ENCODE results near the gene LRP1B. TPM values are rescaled to one million over a fixed set of nuclear protein-coding genes. Genes with fewer than 3 reads are reported as not detected.

Gene LRP1B
- total and polyA plus RNA-seq, 7 experiments from 2014 or later, result 0.10 TPM; not detected in 6

GRCh38 chr2:141565597-141565996, 565.2 kb downstream of the LRP1B start:
- Histone ChIP-seq H3K4me1 (ENCODE audit: control insufficient read depth in 2 of 2, insufficient read depth in 2 of 2, low read length in 2 of 2) (no peaks in the 10 kb centered on the region), H3K9me3 (ENCODE audit: control insufficient read depth in 2 of 3, low read length in 3 of 3) (no peaks in the 10 kb centered on the region), H3K36me3 (ENCODE audit: control insufficient read depth in 2 of 3, insufficient read depth in 3 of 3, low read length in 3 of 3) (no peaks in the 10 kb centered on the region), H3K27me3 (ENCODE audit: control insufficient read depth in 2 of 2, insufficient read depth in 2 of 2, low read length in 2 of 2) (no peaks in the 10 kb centered on the region), H3K27ac (ENCODE audit: low read depth, low read length) (no peak overlapping the region), H3K4me3 (ENCODE audit: low read length) (no peak overlapping the region)
- Mint-ChIP-seq H3K4me1 (no peaks in the 10 kb centered on the region), H3K9me3 (peaks cover 0 to 13% (median 0%) of the 10 kb centered on the region in 11 donors), H3K27ac (no peak overlapping the region), H3K27me3 (no peaks in the 10 kb centered on the region), H3K4me3 (no peak overlapping the region), H3K36me3 (no peaks in the 10 kb centered on the region)
- intact Hi-C loops (cut with micrococcal nuclease), result no loop called here
- DNase-seq, result no peak
- no peak for ATAC-seq
- ChIA-PET CTCF (no interaction called here), POLR2A (no interaction called here)

GRCh38 chr2:141560723-141561122, 570.1 kb downstream of the LRP1B start:
- Histone ChIP-seq H3K27me3 (ENCODE audit: control insufficient read depth in 2 of 2, insufficient read depth in 2 of 2, low read length in 2 of 2) (no peaks in the 10 kb centered on the region), H3K27ac (ENCODE audit: low read depth, low read length) (no peak overlapping the region), H3K9me3 (ENCODE audit: control insufficient read depth in 2 of 3, low read length in 3 of 3) (no peaks in the 10 kb centered on the region), H3K4me1 (ENCODE audit: control insufficient read depth in 2 of 2, insufficient read depth in 2 of 2, low read length in 2 of 2) (no peaks in the 10 kb centered on the region), H3K36me3 (ENCODE audit: control insufficient read depth in 2 of 3, insufficient read depth in 3 of 3, low read length in 3 of 3) (no peaks in the 10 kb centered on the region), H3K4me3 (ENCODE audit: low read length) (no peak overlapping the region)
- no peaks in the 10 kb centered on the region for H3K4me1 Mint-ChIP-seq
- H3K9me3 Mint-ChIP-seq, result peaks cover 0 to 3% (median 0%) of the 10 kb centered on the region in 11 donors
- H3K4me3 Mint-ChIP-seq, result no peak overlapping the region
- ChIA-PET POLR2A (no interaction called here), CTCF (no interaction called here)
- H3K36me3 Mint-ChIP-seq, result no peaks in the 10 kb centered on the region
- intact Hi-C loops (cut with micrococcal nuclease), result no loop called here
- ATAC-seq (no peak), DNase-seq (no peak)
- no peaks in the 10 kb centered on the region for H3K27me3 Mint-ChIP-seq
- H3K27ac Mint-ChIP-seq, result no peak overlapping the region

DNA sequence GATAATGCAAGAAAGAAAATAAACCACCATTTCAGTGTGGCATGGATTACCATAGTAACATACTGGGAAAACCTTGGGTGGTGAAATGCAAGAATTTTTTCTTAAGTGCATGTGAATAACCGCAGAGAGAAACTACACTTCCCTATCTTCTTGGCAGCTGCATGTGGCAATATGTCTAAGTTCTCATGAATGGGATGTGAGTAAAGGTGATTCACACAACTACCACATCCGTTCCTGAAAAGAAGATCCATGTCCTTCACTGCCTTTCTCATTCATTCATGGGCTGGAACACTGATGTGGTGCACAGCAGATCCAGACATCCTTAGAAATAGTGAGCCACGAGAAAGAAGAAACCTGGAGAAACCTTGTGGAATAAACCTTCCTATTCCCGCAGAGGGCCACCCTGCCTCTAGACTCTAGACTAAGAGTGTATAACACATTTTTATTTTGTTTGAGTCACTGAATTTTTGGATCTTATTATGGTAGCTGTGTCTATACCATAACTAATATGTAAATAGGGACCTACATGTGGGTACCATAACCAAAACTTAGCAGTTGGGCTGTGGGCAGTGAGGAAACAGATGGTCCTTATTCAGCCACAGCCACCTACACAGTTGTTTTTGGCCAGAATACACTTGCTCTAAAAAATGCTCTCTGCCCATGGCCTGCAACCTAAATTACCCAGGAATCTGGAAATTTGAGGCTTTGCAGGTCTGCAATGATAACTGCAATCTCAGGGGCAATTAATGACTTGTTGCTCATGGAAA, 573.3 kb downstream of the LRP1B start:
- CTCF ChIA-PET, result no interaction called here
- Mint-ChIP-seq H3K9me3 (peaks cover 0 to 5% (median 0%) of the 10 kb centered on the region in 11 donors), H3K4me1 (no peaks in the 10 kb centered on the region), H3K4me3 (no peak overlapping the region), H3K27ac (no peak overlapping the region), H3K27me3 (no peaks in the 10 kb centered on the region), H3K36me3 (no peaks in the 10 kb centered on the region)
- Histone ChIP-seq H3K4me1 (ENCODE audit: control insufficient read depth in 2 of 2, insufficient read depth in 2 of 2, low read length in 2 of 2) (no peaks in the 10 kb centered on the region), H3K27me3 (ENCODE audit: control insufficient read depth in 2 of 2, insufficient read depth in 2 of 2, low read length in 2 of 2) (no peaks in the 10 kb centered on the region), H3K9me3 (ENCODE audit: control insufficient read depth in 2 of 3, low read length in 3 of 3) (no peaks in the 10 kb centered on the region), H3K36me3 (ENCODE audit: control insufficient read depth in 2 of 3, insufficient read depth in 3 of 3, low read length in 3 of 3) (no peaks in the 10 kb centered on the region), H3K27ac (ENCODE audit: low read depth, low read length) (no peak overlapping the region), H3K4me3 (ENCODE audit: low read length) (no peak overlapping the region)
- ATAC-seq (peak; percentile 66), DNase-seq (no peak)
- POLR2A ChIA-PET, result no interaction called here
- intact Hi-C loops (cut with micrococcal nuclease), result no loop called here

DNA sequence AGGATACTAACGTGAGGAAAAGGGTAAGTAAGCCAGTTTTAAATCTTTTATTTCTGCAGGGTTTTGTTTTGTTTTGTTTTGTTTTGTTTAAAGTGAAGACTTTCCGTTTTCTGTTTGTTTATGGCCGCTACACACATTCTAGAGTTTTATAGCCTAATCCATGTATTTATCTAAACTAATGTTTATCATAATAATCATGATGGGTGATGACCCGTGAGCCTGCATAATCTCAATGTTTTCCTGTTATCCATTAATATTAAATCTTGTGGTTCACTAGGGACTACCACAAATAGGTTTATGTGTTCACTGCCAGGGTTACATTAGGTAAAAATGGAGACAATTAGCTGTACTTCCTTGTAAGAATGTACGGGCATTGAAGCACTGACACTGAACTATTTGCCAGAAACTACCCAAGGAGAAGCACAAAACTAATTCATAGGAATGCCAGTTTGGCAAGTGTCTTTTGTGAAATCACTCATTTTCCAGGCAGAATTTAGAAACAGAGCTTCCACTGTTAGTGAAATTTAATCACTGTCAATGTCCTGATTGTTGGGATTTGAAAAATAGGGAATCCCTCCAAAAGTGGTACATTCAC, 574.8 kb downstream of the LRP1B start:
- H3K4me3 ChIP-seq (ENCODE audit: low read length), result no peak overlapping the region
- DNase-seq (no peak), ATAC-seq (no peak)
- no peaks in the 10 kb centered on the region for H3K36me3 ChIP-seq (ENCODE audit: control insufficient read depth in 2 of 3, insufficient read depth in 3 of 3, low read length in 3 of 3)
- ChIA-PET POLR2A (no interaction called here), CTCF (no interaction called here)
- H3K36me3 Mint-ChIP-seq, result no peaks in the 10 kb centered on the region
- intact Hi-C loops (cut with micrococcal nuclease), result no loop called here
- H3K9me3 Mint-ChIP-seq, result peaks cover 0 to 5% (median 0%) of the 10 kb centered on the region in 11 donors
- no peak overlapping the region for H3K27ac Mint-ChIP-seq
- no peaks in the 10 kb centered on the region for H3K27me3 Mint-ChIP-seq
- no peaks in the 10 kb centered on the region for H3K9me3 ChIP-seq (ENCODE audit: control insufficient read depth in 2 of 3, low read length in 3 of 3)
- no peaks in the 10 kb centered on the region for H3K27me3 ChIP-seq (ENCODE audit: control insufficient read depth in 2 of 2, insufficient read depth in 2 of 2, low read length in 2 of 2)
- no peak overlapping the region for H3K27ac ChIP-seq (ENCODE audit: low read depth, low read length)
- no peaks in the 10 kb centered on the region for H3K4me1 Mint-ChIP-seq
- H3K4me3 Mint-ChIP-seq, result no peak overlapping the region
- H3K4me1 ChIP-seq (ENCODE audit: control insufficient read depth in 2 of 2, insufficient read depth in 2 of 2, low read length in 2 of 2), result no peaks in the 10 kb centered on the region

DNA sequence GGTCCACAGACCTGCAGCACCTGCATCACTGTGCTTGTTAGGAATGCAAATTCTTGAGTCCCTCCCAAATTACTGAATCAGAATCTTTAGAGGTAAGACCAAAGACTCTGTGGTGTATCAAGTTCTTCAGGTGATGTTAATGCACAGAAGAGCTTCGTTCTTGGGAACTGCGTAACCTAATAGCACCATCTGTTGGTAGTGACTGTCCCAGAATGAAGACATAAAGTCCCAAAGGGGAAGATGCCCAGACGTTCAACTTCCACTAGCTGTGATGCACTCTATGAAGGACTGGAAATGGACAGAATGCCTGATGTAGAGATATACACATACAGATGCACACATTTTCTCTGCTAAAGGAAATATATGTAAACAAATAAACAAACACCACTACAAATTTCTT, 576.0 kb downstream of the LRP1B start:
- Mint-ChIP-seq H3K27me3 (no peaks in the 10 kb centered on the region), H3K4me3 (no peak overlapping the region), H3K9me3 (peaks cover 0 to 5% (median 0%) of the 10 kb centered on the region in 11 donors), H3K4me1 (no peaks in the 10 kb centered on the region), H3K36me3 (no peaks in the 10 kb centered on the region), H3K27ac (no peak overlapping the region)
- intact Hi-C loops (cut with micrococcal nuclease), result no loop called here
- Histone ChIP-seq H3K27ac (ENCODE audit: low read depth, low read length) (no peak overlapping the region), H3K36me3 (ENCODE audit: control insufficient read depth in 2 of 3, insufficient read depth in 3 of 3, low read length in 3 of 3) (no peaks in the 10 kb centered on the region), H3K9me3 (ENCODE audit: control insufficient read depth in 2 of 3, low read length in 3 of 3) (no peaks in the 10 kb centered on the region), H3K27me3 (ENCODE audit: control insufficient read depth in 2 of 2, insufficient read depth in 2 of 2, low read length in 2 of 2) (no peaks in the 10 kb centered on the region), H3K4me1 (ENCODE audit: control insufficient read depth in 2 of 2, insufficient read depth in 2 of 2, low read length in 2 of 2) (no peaks in the 10 kb centered on the region), H3K4me3 (ENCODE audit: low read length) (no peak overlapping the region)
- DNase-seq, result no peak
- POLR2A ChIA-PET, result no interaction called here
- CTCF ChIA-PET, result no interaction called here
- ATAC-seq, result peak; percentile 56

DNA sequence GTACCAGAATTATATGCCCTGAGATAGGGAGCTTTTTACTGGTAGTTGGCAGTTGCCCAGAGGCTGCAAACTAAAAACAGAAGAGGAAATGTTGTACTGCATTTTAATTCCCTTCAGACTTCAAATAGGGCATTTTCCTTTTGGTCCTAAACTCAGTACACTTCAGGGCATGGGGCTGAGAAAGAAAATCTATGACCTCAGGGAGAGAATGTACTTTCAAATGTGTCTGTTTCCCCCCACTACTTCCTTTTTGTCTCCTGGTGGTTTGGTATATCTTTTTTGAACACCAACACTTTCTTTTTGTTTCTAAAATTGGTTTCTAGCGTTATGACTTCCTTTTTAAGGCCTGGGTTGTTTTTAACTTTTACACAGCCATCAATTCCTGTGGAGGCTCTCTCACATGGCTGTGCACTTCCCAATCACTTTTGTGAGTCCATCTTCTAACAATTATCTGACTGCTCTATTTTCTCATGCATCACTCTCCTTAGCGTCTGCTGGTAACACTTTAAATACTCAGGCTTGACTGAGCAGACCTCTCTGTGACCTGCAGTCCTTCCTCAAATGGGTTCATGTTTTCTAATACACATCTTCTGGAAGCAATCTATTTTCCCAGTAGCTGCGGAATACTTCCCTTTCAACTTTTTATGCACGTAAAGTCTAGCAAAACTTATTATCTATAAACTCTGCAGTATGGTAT, 596.0 kb downstream of the LRP1B start:
- ChIA-PET POLR2A (no interaction called here), CTCF (no interaction called here)
- H3K9me3 ChIP-seq (ENCODE audit: control insufficient read depth in 2 of 3, low read length in 3 of 3), result no peaks in the 10 kb centered on the region
- H3K4me1 ChIP-seq (ENCODE audit: control insufficient read depth in 2 of 2, insufficient read depth in 2 of 2, low read length in 2 of 2), result no peaks in the 10 kb centered on the region
- H3K27ac Mint-ChIP-seq, result no peak overlapping the region
- no peak overlapping the region for H3K4me3 ChIP-seq (ENCODE audit: low read length)
- DNase-seq (no peak), ATAC-seq (no peak)
- intact Hi-C loops (cut with micrococcal nuclease), result no loop called here
- peaks cover 0 to 4% (median 0%) of the 10 kb centered on the region in 7 donors for H3K4me1 Mint-ChIP-seq
- H3K27ac ChIP-seq (ENCODE audit: low read depth, low read length), result no peak overlapping the region
- H3K27me3 Mint-ChIP-seq, result no peaks in the 10 kb centered on the region
- H3K9me3 Mint-ChIP-seq, result peaks cover 0 to 22% (median 1%) of the 10 kb centered on the region in 11 donors
- no peaks in the 10 kb centered on the region for H3K36me3 Mint-ChIP-seq
- no peaks in the 10 kb centered on the region for H3K36me3 ChIP-seq (ENCODE audit: control insufficient read depth in 2 of 3, insufficient read depth in 3 of 3, low read length in 3 of 3)
- no peaks in the 10 kb centered on the region for H3K27me3 ChIP-seq (ENCODE audit: control insufficient read depth in 2 of 2, insufficient read depth in 2 of 2, low read length in 2 of 2)
- H3K4me3 Mint-ChIP-seq, result no peak overlapping the region

Data from naive thymus-derived CD4-positive, alpha-beta T cell (primary cell).